Hepatocyte (in vitro differentiated cells): ENCODE data around the gene JAM2. TPM values are rescaled to one million over a fixed set of nuclear protein-coding genes. Genes with fewer than 3 reads are reported as not detected.
A peak's percentile ranks its signal among the peaks of the same experiment; 100 is the strongest.

ENCODE experiments used
- DNase-seq: peaks from one replicate; pipeline ENCODE4 v3.0.0-alpha.2; 2016; ENCODE audit warnings: low spot score
- H2AFZ ChIP-seq: fragments of 200-600 bp; sonication (generic); 2 replicates; pipeline ENCODE4 v1.6.0; 2016; ENCODE audit warnings: antibody characterized with exemption, mild to moderate bottlenecking
- H3K27ac ChIP-seq: fragments of 200-600 bp; sonication (generic); 2 replicates; pipeline ENCODE4 v1.5.1; 2016; ENCODE audit warnings: mild to moderate bottlenecking
- H3K27me3 ChIP-seq: fragments of 200-600 bp; sonication (generic); 2 replicates; pipeline ENCODE4 v1.6.1; 2016
- H3K36me3 ChIP-seq: fragments of 200-600 bp; sonication (generic); replicated peaks from 2 replicates; pipeline ENCODE4 v1.5.1; 2016; ENCODE audit warnings: low read depth; ENCODE audit not compliant: insufficient read depth
- H3K4me1 ChIP-seq: fragments of 200-600 bp; sonication (generic); 2 replicates; pipeline ENCODE4 v1.5.1; 2016; ENCODE audit warnings: mild to moderate bottlenecking, moderate library complexity; ENCODE audit not compliant: insufficient read depth
- H3K4me2 ChIP-seq: fragments of 200-600 bp; sonication (generic); 2 replicates; pipeline ENCODE4 v1.6.0; 2016
- H3K4me3 ChIP-seq: fragments of 200-600 bp; sonication (generic); 2 replicates; pipeline ENCODE4 v1.5.1; 2016; ENCODE audit warnings: mild to moderate bottlenecking
- H3K79me2 ChIP-seq: fragments of 200-600 bp; sonication (generic); 2 replicates; pipeline ENCODE4 v1.6.0; 2017; ENCODE audit warnings: mild to moderate bottlenecking
- H3K9me2 ChIP-seq: fragments of 200-600 bp; sonication (generic); replicated peaks from 2 replicates; pipeline ENCODE4 v1.6.0; 2017; ENCODE audit warnings: mild to moderate bottlenecking; ENCODE audit not compliant: insufficient read depth
- H3K9me3 ChIP-seq: fragments of 200-600 bp; sonication (generic); 2 replicates; pipeline ENCODE4 v1.5.1; 2016; ENCODE audit warnings: low read depth, mild to moderate bottlenecking
- H4K20me1 ChIP-seq: fragments of 200-600 bp; sonication (generic); 2 replicates; pipeline ENCODE4 v1.6.0; 2016; ENCODE audit warnings: mild to moderate bottlenecking; ENCODE audit not compliant: insufficient read depth, poor library complexity, severe bottlenecking
- CTCF ChIP-seq: fragments of 200-600 bp; sonication (generic); IDR thresholded peaks from 2 replicates; pipeline ENCODE4 v1.5.1; 2016; ENCODE audit warnings: antibody characterized with exemption, mild to moderate bottlenecking; ENCODE audit not compliant: poor library complexity
- EZH2 ChIP-seq: fragments of 200-600 bp; sonication (generic); IDR thresholded peaks from 2 replicates; pipeline ENCODE4 v1.6.1; 2016; ENCODE audit warnings: antibody characterized with exemption, mild to moderate bottlenecking, borderline replicate concordance
- EZH2phosphoT487 ChIP-seq: fragments of 200-600 bp; sonication (generic); IDR thresholded peaks from one replicate; pipeline ENCODE4 v1.6.1; 2018; ENCODE audit warnings: antibody characterized with exemption, mild to moderate bottlenecking, low read depth, moderate library complexity; ENCODE audit not compliant: unreplicated experiment, severe bottlenecking
- WGBS: methylation state at CpG from one replicate; pipeline ENCODE4 v1.1.6; 2016; ENCODE audit warnings: low lambda C conversion rate; ENCODE audit errors: missing lambda C conversion rate; 5-methylcytosine and 5-hydroxymethylcytosine counted together
- polyA plus RNA-seq: library from polyadenylated mRNA; unstranded; fragments of >200 nt; fragmentation: Nextera tagmentation; extraction: Ambion mirVana; gene quantifications from 2 replicates; pipeline ENCODE4 v1.2.1, GENCODE V29; 2016
- total RNA-seq: library from RNA; depleted of rRNA; stranded (reverse); fragments of >200 nt; gene quantifications from 2 replicates; pipeline ENCODE4 v1.2.3, GENCODE V29; 2014

JAM2 gene
- total and polyA plus RNA-seq, 2 experiments from 2014 or later, result 1.8 to 4.9 TPM

GRCh38 chr21:25640943-25641292 lies 1.9 kb downstream of the JAM2 start:
- no peak overlapping the region for H3K27ac ChIP-seq
- H3K9me2 ChIP-seq, result no peaks in the 10 kb centered on the region
- H3K27me3 ChIP-seq, result peaks cover 48% of the 10 kb centered on the region
- WGBS, result 66% methylated on average over 5 of the region's 5 CpGs
- no peaks in the 10 kb centered on the region for H4K20me1 ChIP-seq
- no peaks in the 10 kb centered on the region for H3K36me3 ChIP-seq
- H3K79me2 ChIP-seq, result no peaks in the 10 kb centered on the region
- no peaks in the 10 kb centered on the region for H3K9me3 ChIP-seq
- TF ChIP-seq EZH2phosphoT487 (no peak), CTCF (no peak), EZH2 (no peak)
- no peak overlapping the region for H2AFZ ChIP-seq
- peaks cover 6% of the 10 kb centered on the region for H3K4me1 ChIP-seq
- DNase-seq, result no peak
- H3K4me2 ChIP-seq, result peak overlapping the region; percentile 98
- H3K4me3 ChIP-seq, result no peak overlapping the region

GRCh38 chr21:25643486-25643885 lies 4.4 kb downstream of the JAM2 start:
- H3K4me3 ChIP-seq, result no peak overlapping the region
- DNase-seq, result no peak
- no peaks in the 10 kb centered on the region for H4K20me1 ChIP-seq
- H3K4me2 ChIP-seq, result no peak overlapping the region
- H3K4me1 ChIP-seq, result peaks cover 4% of the 10 kb centered on the region
- no peaks in the 10 kb centered on the region for H3K36me3 ChIP-seq
- TF ChIP-seq EZH2phosphoT487 (no peak), EZH2 (no peak), CTCF (no peak)
- no peaks in the 10 kb centered on the region for H3K9me3 ChIP-seq
- H3K79me2 ChIP-seq, result no peaks in the 10 kb centered on the region
- WGBS, result 88% methylated on average over 4 of the region's 4 CpGs
- no peak overlapping the region for H2AFZ ChIP-seq
- no peaks in the 10 kb centered on the region for H3K9me2 ChIP-seq
- H3K27me3 ChIP-seq, result peaks cover 33% of the 10 kb centered on the region
- no peak overlapping the region for H3K27ac ChIP-seq

DNA sequence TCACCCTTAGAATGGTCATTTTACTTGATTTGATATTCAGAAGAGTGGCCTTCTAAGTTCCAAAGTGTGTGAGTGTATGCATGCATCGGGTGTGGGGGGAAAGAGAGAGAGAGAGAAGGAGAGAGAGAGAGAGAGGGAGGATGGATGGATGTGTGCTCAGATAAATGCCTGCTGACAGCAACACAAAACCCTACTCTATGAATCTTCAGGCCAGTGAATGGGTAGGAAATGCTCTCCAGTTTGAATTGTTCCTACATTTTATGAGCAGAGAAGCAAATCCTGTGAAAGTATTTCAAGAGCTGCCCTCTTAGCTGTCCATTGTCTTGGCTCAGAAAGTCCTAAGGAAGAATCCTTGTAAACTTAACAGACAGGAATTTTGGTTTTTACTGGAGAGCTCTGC lies 7.4 kb downstream of the JAM2 start:
- no peak for DNase-seq
- Histone ChIP-seq H3K9me3 (no peaks in the 10 kb centered on the region), H3K4me2 (peak overlapping the region; percentile 21), H3K4me1 (no peaks in the 10 kb centered on the region), H3K4me3 (no peak overlapping the region), H2AFZ (no peak overlapping the region), H3K79me2 (no peaks in the 10 kb centered on the region), H3K9me2 (no peaks in the 10 kb centered on the region), H3K27ac (no peak overlapping the region), H4K20me1 (no peaks in the 10 kb centered on the region), H3K36me3 (no peaks in the 10 kb centered on the region), H3K27me3 (peaks cover 11% of the 10 kb centered on the region)
- TF ChIP-seq EZH2phosphoT487 (no peak), CTCF (no peak)
- WGBS, result 25% methylated on average over 1 of the region's 1 CpG

- Histone ChIP-seq H3K4me2 (no peak overlapping the region), H3K9me3 (no peaks in the 10 kb centered on the region), H3K27me3 (peaks cover 1% of the 10 kb centered on the region), H3K9me2 (no peaks in the 10 kb centered on the region), H3K4me1 (no peaks in the 10 kb centered on the region), H3K79me2 (no peaks in the 10 kb centered on the region), H4K20me1 (no peaks in the 10 kb centered on the region), H2AFZ (no peak overlapping the region), H3K27ac (no peak overlapping the region), H3K4me3 (no peak overlapping the region), H3K36me3 (no peaks in the 10 kb centered on the region)
- WGBS, result 85% methylated on average over 5 of the region's 5 CpGs
- TF ChIP-seq CTCF (no peak), EZH2 (no peak), EZH2phosphoT487 (no peak)
- DNase-seq, result no peak
These were observed 8.6 kb downstream of the JAM2 start for GRCh38 chr21:25647647-25648046.
